PC-3 (cell line): ENCODE measurements around the gene FOXL1. TPM values are rescaled to one million over a fixed set of nuclear protein-coding genes. Genes with fewer than 3 reads are reported as not detected.

ENCODE experiments used
- ATAC-seq: fragments of 200-7000 bp; cut with Tn5 transposase; 2 replicates; pipeline ENCODE4 v1.9.1; 2020; ENCODE audit warnings: mild to moderate bottlenecking, moderate library complexity
- BruUV-seq: library from RNA; stranded (reverse); fragments of 400-500 nt; replicated peaks from 2 replicates; lab custom pipeline; 2021; lab: Mats Ljungman, UMichigan
- CTCF ChIA-PET: fragments of 300-600 bp; sonication (Branson Sonifier 250); formaldehyde crosslinking; loops from one replicate; lab custom pipeline; 2022; ENCODE audit warnings: antibody characterized with exemption; lab: Charles Lee
- POLR2A ChIA-PET: fragments of 300-600 bp; sonication (Branson Sonifier 250); formaldehyde crosslinking; loops from one replicate; lab custom pipeline; 2022; ENCODE audit warnings: antibody characterized with exemption; ENCODE audit not compliant: unreplicated experiment; lab: Charles Lee
- DNase-seq: peaks from one replicate; pipeline ENCODE4 v3.0.0-alpha.2; 2015
- H2AFZ ChIP-seq: fragments of 300-600 bp; sonication (generic); 2 replicates; pipeline ENCODE4 v1.6.0; 2016; ENCODE audit warnings: antibody characterized with exemption, low read length
- H3F3A ChIP-seq: fragments of 300-600 bp; sonication (generic); one replicate; pipeline ENCODE4 v1.6.0; 2017; ENCODE audit warnings: antibody characterized with exemption, low read length, control low read depth, mild to moderate bottlenecking; ENCODE audit not compliant: unreplicated experiment
- H3K27ac ChIP-seq: fragments of 300-600 bp; sonication (generic); 2 replicates; pipeline ENCODE4 v1.5.1; 2016; ENCODE audit warnings: mild to moderate bottlenecking, low read length
- H3K27me3 ChIP-seq: fragments of 300-600 bp; sonication (generic); 2 replicates; pipeline ENCODE4 v1.6.1; 2016; ENCODE audit warnings: low read length, mixed read lengths
- H3K36me3 ChIP-seq: fragments of 300-600 bp; sonication (generic); 2 replicates; pipeline ENCODE4 v1.6.1; 2016; ENCODE audit warnings: low read depth, mixed run types, low read length, mixed read lengths
- H3K4me1 ChIP-seq: fragments of 300-600 bp; sonication (generic); 2 replicates; pipeline ENCODE4 v1.5.1; 2016; ENCODE audit warnings: low read length; ENCODE audit not compliant: insufficient read depth
- H3K4me2 ChIP-seq: fragments of 300-600 bp; sonication (generic); 2 replicates; pipeline ENCODE4 v1.6.0; 2016; ENCODE audit warnings: low read length
- H3K4me3 ChIP-seq: fragments of 300-600 bp; sonication (generic); 2 replicates; pipeline ENCODE4 v1.5.1; 2016; ENCODE audit warnings: mild to moderate bottlenecking, low read length, mixed read lengths
- H3K79me2 ChIP-seq: fragments of 300-600 bp; sonication (generic); 2 replicates; pipeline ENCODE4 v1.6.1; 2017; ENCODE audit warnings: low read length, mixed read lengths
- H3K9ac ChIP-seq: fragments of 300-600 bp; sonication (generic); 2 replicates; pipeline ENCODE4 v1.6.0; 2016; ENCODE audit warnings: mild to moderate bottlenecking, low read length
- H3K9me2 ChIP-seq: fragments of 300-600 bp; sonication (generic); replicated peaks from 2 replicates; pipeline ENCODE4 v1.6.1; 2016; ENCODE audit warnings: mixed run types, low read length, mixed read lengths
- H3K9me3 ChIP-seq: fragments of 300-600 bp; sonication (generic); 2 replicates; pipeline ENCODE4 v1.6.1; 2016; ENCODE audit warnings: low read length, mixed read lengths
- H4K20me1 ChIP-seq: fragments of 300-600 bp; sonication (generic); 2 replicates; pipeline ENCODE4 v1.6.1; 2016; ENCODE audit warnings: low read length, mixed read lengths
- CTCF ChIP-seq: fragments of 300-600 bp; sonication (generic); conservative IDR thresholded peaks from 2 replicates; pipeline ENCODE4 v1.5.1; 2017; ENCODE audit warnings: antibody characterized with exemption, low read depth, mild to moderate bottlenecking, low read length
- EZH2 ChIP-seq: fragments of 300-600 bp; sonication (generic); IDR thresholded peaks from one replicate; pipeline ENCODE4 v1.6.1; 2017; ENCODE audit warnings: antibody characterized with exemption, mild to moderate bottlenecking, low read length; ENCODE audit not compliant: unreplicated experiment
- EZH2phosphoT487 ChIP-seq: fragments of 300-600 bp; sonication (generic); IDR thresholded peaks from 2 replicates; pipeline ENCODE4 v1.6.1; 2018; ENCODE audit warnings: mild to moderate bottlenecking, antibody characterized with exemption, low read length, borderline replicate concordance
- intact Hi-C: fragments of 100-400 bp; cut with micrococcal nuclease; formaldehyde crosslinking; loops from 2 replicates; pipeline ENCODE4 v1.9.0; 2023
- total RNA-seq: library from RNA; depleted of rRNA; stranded (reverse); fragments of >200 nt; gene quantifications from 2 replicates; pipeline ENCODE4 v1.2.3, GENCODE V29; 2014

Gene FOXL1
- total RNA-seq, 1 experiment from 2014 or later: 8.1 TPM

GRCh38 chr16:86579268-86580062 is 1.1 kb downstream of the FOXL1 start:
- no peaks in the 10 kb centered on the region for H4K20me1 ChIP-seq
- H3F3A ChIP-seq: no peaks in the 10 kb centered on the region
- ATAC-seq: no peak
- no peak overlapping the region for H3K9ac ChIP-seq
- POLR2A ChIA-PET: no interaction called here
- no peak overlapping the region for H3K4me2 ChIP-seq
- BruUV-seq: no TSS peak
- CTCF ChIA-PET: no interaction called here
- intact Hi-C loops: loop anchor here (5.0 kb wide), 2 partner anchors 243 to 483 kb away; no protein-coding TSS in a partner anchor
- H3K4me1 ChIP-seq: peaks cover 23% of the 10 kb centered on the region
- no peak overlapping the region for H3K27ac ChIP-seq
- no peaks in the 10 kb centered on the region for H3K36me3 ChIP-seq
- DNase-seq: no peak
- no peaks in the 10 kb centered on the region for H3K27me3 ChIP-seq
- H3K9me3 ChIP-seq: no peaks in the 10 kb centered on the region
- TF ChIP-seq CTCF (no peak), EZH2phosphoT487 (no peak), EZH2 (no peak)
- H3K9me2 ChIP-seq: no peaks in the 10 kb centered on the region
- H2AFZ ChIP-seq: no peak overlapping the region
- no peak overlapping the region for H3K4me3 ChIP-seq
- H3K79me2 ChIP-seq: peaks cover 21% of the 10 kb centered on the region

GRCh38 chr16:86580063-86580790 is 1.9 kb downstream of the FOXL1 start:
- Histone ChIP-seq H3K9me3 (no peaks in the 10 kb centered on the region), H3K27ac (no peak overlapping the region), H3F3A (no peaks in the 10 kb centered on the region), H2AFZ (no peak overlapping the region), H4K20me1 (no peaks in the 10 kb centered on the region), H3K79me2 (peaks cover 21% of the 10 kb centered on the region), H3K9me2 (no peaks in the 10 kb centered on the region), H3K36me3 (no peaks in the 10 kb centered on the region), H3K4me1 (peaks cover 28% of the 10 kb centered on the region), H3K27me3 (no peaks in the 10 kb centered on the region), H3K9ac (no peak overlapping the region), H3K4me2 (no peak overlapping the region), H3K4me3 (no peak overlapping the region)
- no TSS peak for BruUV-seq
- intact Hi-C loops: no loop called here
- DNase-seq (no peak), ATAC-seq (no peak)
- POLR2A ChIA-PET: no interaction called here
- CTCF ChIA-PET: interaction anchor here (0.7 kb wide), 1 partner anchor 16 kb away, joined by 6 read pairs; no protein-coding TSS in a partner anchor
- TF ChIP-seq EZH2 (no peak), CTCF (no peak), EZH2phosphoT487 (no peak)
